Osteocyte (in vitro differentiated cells): ENCODE measurements around the gene RTL10. TPM values are rescaled to one million over a fixed set of nuclear protein-coding genes. Genes with fewer than 3 reads are reported as not detected.

Experiments
- DNase-seq: peaks from one replicate; pipeline ENCODE4 v3.0.0; 2021; ENCODE audit warnings: mixed read lengths; ENCODE audit not compliant: unreplicated experiment; ENCODE audit errors: extremely low spot score
- H3K27ac Mint-ChIP-seq: one replicate; pipeline ENCODE4 v1.8.0; 2021; ENCODE audit warnings: mild to moderate bottlenecking, mixed read lengths; ENCODE audit not compliant: unreplicated experiment
- H3K27me3 Mint-ChIP-seq: one replicate; pipeline ENCODE4 v1.8.0; 2021; ENCODE audit warnings: mixed read lengths; ENCODE audit not compliant: unreplicated experiment
- H3K36me3 Mint-ChIP-seq: one replicate; pipeline ENCODE4 v1.8.0; 2021; ENCODE audit warnings: mixed read lengths; ENCODE audit not compliant: unreplicated experiment
- H3K4me1 Mint-ChIP-seq: one replicate; pipeline ENCODE4 v1.8.0; 2021; ENCODE audit warnings: mixed read lengths; ENCODE audit not compliant: unreplicated experiment
- H3K4me3 Mint-ChIP-seq: one replicate; pipeline ENCODE4 v1.8.0; 2021; ENCODE audit warnings: mild to moderate bottlenecking, moderate library complexity, mixed read lengths; ENCODE audit not compliant: unreplicated experiment
- H3K9me3 Mint-ChIP-seq: one replicate; pipeline ENCODE4 v1.8.0; 2021; ENCODE audit warnings: mixed read lengths; ENCODE audit not compliant: unreplicated experiment
- total RNA-seq: library from RNA; stranded (reverse); gene quantifications from 2 replicates; pipeline ENCODE4 v1.2.1, GENCODE V29; 2021
- TF ChIP-seq, protein P1 (sequence below): fragments of 200-600 bp; sonication (generic); IDR thresholded peaks from 2 replicates; pipeline ENCODE4 v1.5.0; 2021; ENCODE audit warnings: antibody characterized with exemption, mild to moderate bottlenecking, moderate library complexity

Gene RTL10
- total RNA-seq, 1 donor from 2014 or later = 30.4 TPM

DNA sequence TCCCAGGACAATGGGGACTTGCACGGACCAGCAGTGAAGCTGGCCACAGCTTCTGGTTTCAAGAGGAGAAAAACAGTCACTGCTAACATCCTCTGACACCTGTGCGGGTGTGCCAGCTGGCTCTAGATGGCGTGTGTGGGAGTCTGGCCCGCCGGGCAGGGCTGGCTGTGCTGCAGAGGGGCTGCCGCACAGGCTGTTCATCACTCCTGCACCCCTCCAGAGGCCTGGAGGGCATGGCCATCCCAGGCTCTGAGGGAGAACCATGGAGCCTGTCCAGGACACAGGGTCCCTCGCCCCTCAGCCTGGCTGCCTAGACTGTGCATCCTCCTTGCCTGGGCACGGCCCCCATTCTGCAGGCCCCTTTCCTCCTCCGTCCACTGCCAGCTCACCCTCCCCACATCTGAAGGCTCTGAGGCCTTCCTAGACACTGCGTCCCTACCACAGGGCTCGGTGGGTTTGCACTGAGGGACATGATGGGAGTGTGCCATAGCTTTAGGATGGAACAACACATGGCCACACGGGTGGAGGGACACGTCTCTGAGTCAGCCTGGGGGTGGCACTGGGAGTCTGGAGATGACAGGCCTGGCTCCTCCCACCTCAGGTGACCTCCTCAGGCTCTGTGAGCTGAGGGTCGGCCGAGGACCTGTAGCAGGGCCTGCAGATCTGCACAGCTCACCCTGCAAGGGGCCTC is 42.1 kb upstream of the RTL10 start:
- no peaks in the 10 kb centered on the region for H3K27me3 Mint-ChIP-seq
- no peaks in the 10 kb centered on the region for H3K9me3 Mint-ChIP-seq
- TF ChIP-seq, protein P1, sequence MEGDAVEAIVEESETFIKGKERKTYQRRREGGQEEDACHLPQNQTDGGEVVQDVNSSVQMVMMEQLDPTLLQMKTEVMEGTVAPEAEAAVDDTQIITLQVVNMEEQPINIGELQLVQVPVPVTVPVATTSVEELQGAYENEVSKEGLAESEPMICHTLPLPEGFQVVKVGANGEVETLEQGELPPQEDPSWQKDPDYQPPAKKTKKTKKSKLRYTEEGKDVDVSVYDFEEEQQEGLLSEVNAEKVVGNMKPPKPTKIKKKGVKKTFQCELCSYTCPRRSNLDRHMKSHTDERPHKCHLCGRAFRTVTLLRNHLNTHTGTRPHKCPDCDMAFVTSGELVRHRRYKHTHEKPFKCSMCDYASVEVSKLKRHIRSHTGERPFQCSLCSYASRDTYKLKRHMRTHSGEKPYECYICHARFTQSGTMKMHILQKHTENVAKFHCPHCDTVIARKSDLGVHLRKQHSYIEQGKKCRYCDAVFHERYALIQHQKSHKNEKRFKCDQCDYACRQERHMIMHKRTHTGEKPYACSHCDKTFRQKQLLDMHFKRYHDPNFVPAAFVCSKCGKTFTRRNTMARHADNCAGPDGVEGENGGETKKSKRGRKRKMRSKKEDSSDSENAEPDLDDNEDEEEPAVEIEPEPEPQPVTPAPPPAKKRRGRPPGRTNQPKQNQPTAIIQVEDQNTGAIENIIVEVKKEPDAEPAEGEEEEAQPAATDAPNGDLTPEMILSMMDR = no peak
- H3K4me3 Mint-ChIP-seq = no peak overlapping the region
- peaks cover 29% of the 10 kb centered on the region for H3K4me1 Mint-ChIP-seq
- no peak for DNase-seq
- no peak overlapping the region for H3K27ac Mint-ChIP-seq
- H3K36me3 Mint-ChIP-seq = no peaks in the 10 kb centered on the region

GRCh38 chr22:19895160-19895849 is 40.6 kb upstream of the RTL10 start:
- no peaks in the 10 kb centered on the region for H3K9me3 Mint-ChIP-seq
- TF ChIP-seq, protein P1 = no peak
- no peak overlapping the region for H3K27ac Mint-ChIP-seq
- H3K27me3 Mint-ChIP-seq = no peaks in the 10 kb centered on the region
- no peak for DNase-seq
- H3K4me1 Mint-ChIP-seq = peaks cover 35% of the 10 kb centered on the region
- no peaks in the 10 kb centered on the region for H3K36me3 Mint-ChIP-seq
- no peak overlapping the region for H3K4me3 Mint-ChIP-seq

- H3K4me3 Mint-ChIP-seq = no peak overlapping the region
- DNase-seq = no peak
- peak overlapping the region; percentile 95 for H3K27ac Mint-ChIP-seq
- H3K36me3 Mint-ChIP-seq = no peaks in the 10 kb centered on the region
- no peaks in the 10 kb centered on the region for H3K27me3 Mint-ChIP-seq
- H3K4me1 Mint-ChIP-seq = peaks cover 35% of the 10 kb centered on the region
- TF ChIP-seq, protein P1 = no peak
- H3K9me3 Mint-ChIP-seq = no peaks in the 10 kb centered on the region
Observed at GRCh38 chr22:19893363-19893762, 38.7 kb upstream of the RTL10 start.

- H3K27ac Mint-ChIP-seq = peak overlapping the region; percentile 95
- no peaks in the 10 kb centered on the region for H3K36me3 Mint-ChIP-seq
- DNase-seq = no peak
- no peaks in the 10 kb centered on the region for H3K27me3 Mint-ChIP-seq
- TF ChIP-seq, protein P1 = no peak
- peak overlapping the region; percentile 18 for H3K4me3 Mint-ChIP-seq
- H3K4me1 Mint-ChIP-seq = peaks cover 35% of the 10 kb centered on the region
- no peaks in the 10 kb centered on the region for H3K9me3 Mint-ChIP-seq
Observed at GRCh38 chr22:19892925-19893324, 38.3 kb upstream of the RTL10 start.

- Mint-ChIP-seq H3K9me3 (no peaks in the 10 kb centered on the region), H3K4me3 (no peak overlapping the region), H3K27me3 (no peaks in the 10 kb centered on the region), H3K4me1 (peaks cover 35% of the 10 kb centered on the region), H3K27ac (peak overlapping the region; percentile 95), H3K36me3 (no peaks in the 10 kb centered on the region)
- DNase-seq = no peak
- TF ChIP-seq, protein P1 = no peak
Observed at GRCh38 chr22:19892257-19892879, 37.7 kb upstream of the RTL10 start.
